HL-60 (cell line): ENCODE results near the gene GABRR1.
"Not testable (repeated sequence)": the region's sequence is repeated elsewhere in the genome, so short reads cannot be mapped to it uniquely, and the experiment has no call there.

Source experiments
- DNase-seq, 2 experiments: peaks; one replicate each; pipeline ENCODE4 v3.0.0-alpha.2; 2010 to 2020; ENCODE audit warnings: low read depth in 1 of 2, low spot score in 1 of 2
- H3K27ac ChIP-seq: fragments of 250-450 bp; sonication (Bioruptor Pico); replicated peaks from 2 replicates; pipeline ENCODE4 v1.5.1; 2020; ENCODE audit warnings: mild to moderate bottlenecking, moderate library complexity
- H3K27me3 ChIP-seq: fragments of 250-450 bp; sonication (Bioruptor Pico); 2 replicates; pipeline ENCODE4 v1.5.1; 2021; ENCODE audit warnings: mild to moderate bottlenecking, moderate library complexity; ENCODE audit not compliant: insufficient read depth, poor library complexity, severe bottlenecking
- H3K4me3 ChIP-seq: replicated peaks from 2 replicates; pipeline ENCODE4 v1.5.1; 2011; ENCODE audit warnings: mild to moderate bottlenecking, control low read depth, low read length; ENCODE audit not compliant: insufficient read depth
- GABPA ChIP-seq: IDR thresholded peaks from 2 replicates; pipeline ENCODE4 v1.6.1; 2012; ENCODE audit warnings: low read depth
- POLR2AphosphoS5 ChIP-seq: IDR thresholded peaks from 2 replicates; pipeline ENCODE4 v1.6.1; 2012; ENCODE audit warnings: low read depth
- SPI1 ChIP-seq: IDR thresholded peaks from 2 replicates; pipeline ENCODE4 v1.6.1; 2012; ENCODE audit warnings: low read depth, mild to moderate bottlenecking, borderline replicate concordance
- TF ChIP-seq, protein P1 (sequence below): IDR thresholded peaks from one replicate; pipeline ENCODE4 v1.5.1; 2011; ENCODE audit warnings: low read length, control low read depth, inconsistent platforms; ENCODE audit not compliant: insufficient read depth
- TF ChIP-seq, protein P2 (sequence below): IDR thresholded peaks from 2 replicates; pipeline ENCODE4 v1.6.1; 2012; ENCODE audit warnings: low read depth; ENCODE audit not compliant: insufficient replicate concordance

GABRR1 gene

DNA sequence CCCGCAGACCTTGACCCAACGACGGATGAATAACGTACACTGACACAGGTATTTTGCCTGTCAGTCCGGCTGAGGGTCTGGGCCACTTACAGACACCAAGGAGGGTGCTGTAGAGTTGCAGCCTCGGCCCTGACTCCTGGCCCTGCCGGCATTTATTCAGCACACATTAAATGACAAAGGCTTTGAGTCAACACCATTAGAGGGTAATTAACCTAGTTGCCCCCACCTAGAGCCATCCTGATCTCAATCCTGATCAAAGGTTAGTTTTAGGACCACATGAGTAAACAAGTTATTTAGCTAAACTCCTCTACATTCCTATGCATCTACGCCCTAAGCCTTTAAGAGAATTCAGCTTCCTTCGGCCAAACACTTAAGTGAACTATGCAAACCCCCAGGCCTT is 83.2 kb downstream of the GABRR1 start:
- TF ChIP-seq GABPA (no peak), POLR2AphosphoS5 (no peak), SPI1 (no peak)
- TF ChIP-seq, protein P1, sequence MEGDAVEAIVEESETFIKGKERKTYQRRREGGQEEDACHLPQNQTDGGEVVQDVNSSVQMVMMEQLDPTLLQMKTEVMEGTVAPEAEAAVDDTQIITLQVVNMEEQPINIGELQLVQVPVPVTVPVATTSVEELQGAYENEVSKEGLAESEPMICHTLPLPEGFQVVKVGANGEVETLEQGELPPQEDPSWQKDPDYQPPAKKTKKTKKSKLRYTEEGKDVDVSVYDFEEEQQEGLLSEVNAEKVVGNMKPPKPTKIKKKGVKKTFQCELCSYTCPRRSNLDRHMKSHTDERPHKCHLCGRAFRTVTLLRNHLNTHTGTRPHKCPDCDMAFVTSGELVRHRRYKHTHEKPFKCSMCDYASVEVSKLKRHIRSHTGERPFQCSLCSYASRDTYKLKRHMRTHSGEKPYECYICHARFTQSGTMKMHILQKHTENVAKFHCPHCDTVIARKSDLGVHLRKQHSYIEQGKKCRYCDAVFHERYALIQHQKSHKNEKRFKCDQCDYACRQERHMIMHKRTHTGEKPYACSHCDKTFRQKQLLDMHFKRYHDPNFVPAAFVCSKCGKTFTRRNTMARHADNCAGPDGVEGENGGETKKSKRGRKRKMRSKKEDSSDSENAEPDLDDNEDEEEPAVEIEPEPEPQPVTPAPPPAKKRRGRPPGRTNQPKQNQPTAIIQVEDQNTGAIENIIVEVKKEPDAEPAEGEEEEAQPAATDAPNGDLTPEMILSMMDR: no peak
- TF ChIP-seq, protein P2, sequence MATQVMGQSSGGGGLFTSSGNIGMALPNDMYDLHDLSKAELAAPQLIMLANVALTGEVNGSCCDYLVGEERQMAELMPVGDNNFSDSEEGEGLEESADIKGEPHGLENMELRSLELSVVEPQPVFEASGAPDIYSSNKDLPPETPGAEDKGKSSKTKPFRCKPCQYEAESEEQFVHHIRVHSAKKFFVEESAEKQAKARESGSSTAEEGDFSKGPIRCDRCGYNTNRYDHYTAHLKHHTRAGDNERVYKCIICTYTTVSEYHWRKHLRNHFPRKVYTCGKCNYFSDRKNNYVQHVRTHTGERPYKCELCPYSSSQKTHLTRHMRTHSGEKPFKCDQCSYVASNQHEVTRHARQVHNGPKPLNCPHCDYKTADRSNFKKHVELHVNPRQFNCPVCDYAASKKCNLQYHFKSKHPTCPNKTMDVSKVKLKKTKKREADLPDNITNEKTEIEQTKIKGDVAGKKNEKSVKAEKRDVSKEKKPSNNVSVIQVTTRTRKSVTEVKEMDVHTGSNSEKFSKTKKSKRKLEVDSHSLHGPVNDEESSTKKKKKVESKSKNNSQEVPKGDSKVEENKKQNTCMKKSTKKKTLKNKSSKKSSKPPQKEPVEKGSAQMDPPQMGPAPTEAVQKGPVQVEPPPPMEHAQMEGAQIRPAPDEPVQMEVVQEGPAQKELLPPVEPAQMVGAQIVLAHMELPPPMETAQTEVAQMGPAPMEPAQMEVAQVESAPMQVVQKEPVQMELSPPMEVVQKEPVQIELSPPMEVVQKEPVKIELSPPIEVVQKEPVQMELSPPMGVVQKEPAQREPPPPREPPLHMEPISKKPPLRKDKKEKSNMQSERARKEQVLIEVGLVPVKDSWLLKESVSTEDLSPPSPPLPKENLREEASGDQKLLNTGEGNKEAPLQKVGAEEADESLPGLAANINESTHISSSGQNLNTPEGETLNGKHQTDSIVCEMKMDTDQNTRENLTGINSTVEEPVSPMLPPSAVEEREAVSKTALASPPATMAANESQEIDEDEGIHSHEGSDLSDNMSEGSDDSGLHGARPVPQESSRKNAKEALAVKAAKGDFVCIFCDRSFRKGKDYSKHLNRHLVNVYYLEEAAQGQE: no peak
- H3K4me3 ChIP-seq: no peak overlapping the region
- no peaks in the 10 kb centered on the region for H3K27me3 ChIP-seq
- no peak for DNase-seq
- H3K27ac ChIP-seq: no peak overlapping the region

DNA sequence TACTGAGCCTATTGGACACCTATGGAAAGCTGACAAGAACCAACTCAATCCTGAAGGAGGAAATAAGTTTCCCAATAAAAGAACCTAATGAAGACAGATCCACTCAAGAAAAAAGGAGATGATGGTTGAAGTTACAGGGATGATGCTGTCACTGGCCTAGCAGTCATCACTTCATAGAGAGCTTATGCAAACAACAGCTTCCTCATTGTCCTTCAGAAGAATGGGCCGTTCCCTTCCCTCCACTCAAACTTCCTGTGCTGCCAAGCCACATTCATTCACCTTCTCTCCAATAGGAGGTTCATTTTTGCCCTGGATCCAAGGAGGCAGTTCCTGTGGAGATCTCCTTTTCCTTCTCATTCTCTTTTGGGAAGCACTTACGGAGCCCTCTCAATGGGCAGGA is 85.1 kb downstream of the GABRR1 start:
- H3K27ac ChIP-seq: no peak overlapping the region
- H3K27me3 ChIP-seq: no peaks in the 10 kb centered on the region
- TF ChIP-seq POLR2AphosphoS5 (no peak), GABPA (peak; percentile 60)
- TF ChIP-seq, protein P1: no peak
- peak in 1 of 2 experiments; percentile 58 for DNase-seq
- no peak overlapping the region for H3K4me3 ChIP-seq

DNA sequence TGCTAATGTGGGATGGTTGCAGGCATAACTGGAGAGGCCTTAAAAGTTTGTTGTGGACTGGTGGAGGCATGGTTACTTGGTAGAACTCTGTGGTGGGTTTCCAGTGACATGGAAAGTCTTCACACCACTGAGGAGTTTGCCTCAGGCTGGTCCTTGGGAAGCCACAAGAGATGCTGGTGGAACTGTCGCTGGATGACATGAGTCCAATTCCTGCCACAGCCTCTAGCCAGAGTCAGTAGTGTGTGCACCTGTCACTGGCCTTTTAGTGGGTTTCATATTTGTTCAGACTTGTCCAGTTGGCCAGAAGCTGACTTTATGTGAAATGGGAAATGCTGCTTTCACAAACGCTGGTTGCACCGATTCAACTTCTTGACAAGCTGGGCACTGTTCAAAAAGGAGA is 85.6 kb downstream of the GABRR1 start:
- Histone ChIP-seq H3K27me3 (no peaks in the 10 kb centered on the region), H3K27ac (no peak overlapping the region), H3K4me3 (no peak overlapping the region)
- no peak for DNase-seq
- no peak for TF ChIP-seq SPI1
- no peak for TF ChIP-seq POLR2AphosphoS5
- TF ChIP-seq, protein P2: no peak
- TF ChIP-seq GABPA: no peak
- TF ChIP-seq, protein P1: no peak

DNA sequence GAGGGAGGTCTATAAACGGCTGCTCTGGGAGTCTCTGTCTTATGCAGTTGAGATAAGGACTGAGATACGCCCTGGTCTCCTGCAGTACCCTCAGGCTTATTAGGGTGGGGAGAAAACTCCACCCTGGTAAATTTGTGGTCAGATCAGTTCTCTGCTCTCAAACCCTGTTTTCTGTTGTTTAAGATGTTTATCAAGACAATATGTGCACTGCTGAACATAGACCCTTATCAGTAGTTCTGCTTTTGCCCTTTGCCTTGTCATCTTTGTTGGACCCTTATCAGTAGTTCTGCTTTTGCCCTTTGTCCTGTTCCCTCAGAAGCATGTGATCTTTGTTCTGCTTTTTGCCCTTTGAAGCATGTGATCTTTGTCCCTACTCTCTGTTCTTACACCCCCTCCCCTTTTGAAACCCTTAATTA is 88.9 kb downstream of the GABRR1 start:
- H3K27me3 ChIP-seq, H3K4me3 ChIP-seq: not testable (repeated sequence)
- peak in 1 of 2 experiments; percentile 81 for DNase-seq
- H3K27ac ChIP-seq: peak overlapping the region; percentile 57
- TF ChIP-seq SPI1: peak; percentile 48; the same call in 1 of the 2 replicates
